CD8-positive, alpha-beta memory T cell (primary cell): ENCODE results near the gene PTGDR. TPM values are rescaled to one million over a fixed set of nuclear protein-coding genes. Genes with fewer than 3 reads are reported as not detected.

Source experiments
- CTCF ChIA-PET: fragments of 350-600 bp; sonication (Branson Sonifier 250); formaldehyde crosslinking; loops from one replicate; lab custom pipeline; 2021; ENCODE audit warnings: antibody characterized with exemption; lab: Charles Lee
- POLR2A ChIA-PET: fragments of 350-600 bp; sonication (Branson Sonifier 250); formaldehyde crosslinking; loops from one replicate; lab custom pipeline; 2021; ENCODE audit warnings: antibody characterized with exemption; lab: Charles Lee
- DNase-seq, 5 donors: peaks; one replicate each; pipeline versions ENCODE4 v3.0.0 to v3.0.0-alpha.2; 2020 to 2022; ENCODE audit warnings: mixed read lengths in 1 of 5
- H3K27ac ChIP-seq: one replicate; pipeline ENCODE4 v1.7.0; 2013; ENCODE audit warnings: low read depth, mild to moderate bottlenecking, low read length, moderate library complexity
- H3K27me3 ChIP-seq: 2 replicates; pipeline ENCODE4 v1.7.0; 2013; ENCODE audit warnings: low read length, mild to moderate bottlenecking; ENCODE audit not compliant: insufficient read depth, poor library complexity, severe bottlenecking
- H3K36me3 ChIP-seq: 2 replicates; pipeline ENCODE4 v1.7.0; 2013; ENCODE audit warnings: mild to moderate bottlenecking, low read length, moderate library complexity; ENCODE audit not compliant: insufficient read depth
- H3K4me1 ChIP-seq: 2 replicates; pipeline ENCODE4 v1.7.0; 2013; ENCODE audit warnings: mild to moderate bottlenecking, low read length, moderate library complexity; ENCODE audit not compliant: insufficient read depth
- H3K4me3 ChIP-seq: 2 replicates; pipeline ENCODE4 v1.7.0; 2013; ENCODE audit warnings: mild to moderate bottlenecking, low read length
- H3K9me3 ChIP-seq: 2 replicates; pipeline ENCODE4 v1.7.0; 2013; ENCODE audit warnings: mild to moderate bottlenecking, low read length
- H3K27ac Mint-ChIP-seq, 8 donors: one replicate each; pipeline ENCODE4 v1.8.0; 2020 to 2021; ENCODE audit warnings: mixed read lengths in 8 of 8, mild to moderate bottlenecking in 6 of 8, inconsistent platforms in 3 of 8, moderate library complexity in 3 of 8
- H3K27me3 Mint-ChIP-seq, 2 donors: one replicate each; pipeline ENCODE4 v1.8.0; 2020 to 2021; ENCODE audit warnings: mixed read lengths in 2 of 2, mild to moderate bottlenecking in 1 of 2, moderate library complexity in 1 of 2
- H3K36me3 Mint-ChIP-seq, 3 donors: one replicate each; pipeline ENCODE4 v1.8.0; 2020 to 2021; ENCODE audit warnings: mixed read lengths in 3 of 3, inconsistent platforms in 1 of 3, mild to moderate bottlenecking in 1 of 3
- H3K4me1 Mint-ChIP-seq, 3 donors: one replicate each; pipeline ENCODE4 v1.8.0; 2020 to 2021; ENCODE audit warnings: mixed read lengths in 3 of 3, inconsistent platforms in 1 of 3, mild to moderate bottlenecking in 1 of 3
- H3K4me3 Mint-ChIP-seq, 7 donors: one replicate each; pipeline ENCODE4 v1.8.0; 2020 to 2021; ENCODE audit warnings: mixed read lengths in 7 of 7, mild to moderate bottlenecking in 6 of 7, moderate library complexity in 4 of 7, inconsistent platforms in 2 of 7
- H3K9me3 Mint-ChIP-seq, 5 donors: one replicate each; pipeline ENCODE4 v1.8.0; 2020 to 2022; ENCODE audit warnings: mixed read lengths in 5 of 5, mild to moderate bottlenecking in 3 of 5, moderate library complexity in 2 of 5, inconsistent platforms in 1 of 5
- polyA plus RNA-seq: library from polyadenylated mRNA; unstranded; fragments of 300-500 nt; fragmentation: Illumina TruSeq; gene quantifications from one replicate; pipeline ENCODE4 v1.2.3, GENCODE V29; 2021
- total RNA-seq, 2 experiments: library from RNA; stranded (reverse); gene quantifications; one replicate each; pipeline ENCODE4 v1.2.3, GENCODE V29; 2021

Gene PTGDR
- total and polyA plus RNA-seq, 3 experiments from 2014 or later, result 0.66 to 50.8 (median 1.4) TPM

DNA sequence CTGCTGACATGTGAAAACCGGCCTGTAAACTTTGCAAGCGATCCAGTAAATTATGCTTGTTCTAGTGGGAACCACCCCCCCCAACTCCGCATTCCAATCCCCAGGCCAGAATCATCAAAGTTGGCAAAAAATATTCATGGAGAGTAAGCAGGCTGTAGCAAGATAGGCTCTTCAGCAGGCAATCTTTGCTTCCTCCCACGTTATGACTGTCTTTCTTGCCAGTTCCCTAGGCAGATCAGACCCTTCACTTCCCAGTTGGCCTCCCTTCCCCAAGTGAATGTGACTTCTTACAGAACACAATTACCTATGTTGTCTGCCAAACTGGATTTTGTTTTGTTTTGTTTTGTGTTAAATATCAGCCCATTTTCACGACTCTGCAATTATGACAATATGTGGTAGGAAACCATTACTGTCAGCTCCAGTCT, 45.4 kb downstream of the PTGDR start:
- H3K4me3 Mint-ChIP-seq, result peak overlapping the region; percentile 92 to 100 (median 97)
- Histone ChIP-seq H3K9me3 (no peaks in the 10 kb centered on the region), H3K4me3 (peak overlapping the region; percentile 68), H3K4me1 (peaks cover 61% of the 10 kb centered on the region), H3K27ac (no peak overlapping the region), H3K27me3 (no peaks in the 10 kb centered on the region), H3K36me3 (no peaks in the 10 kb centered on the region)
- peaks cover 64 to 87% (median 86%) of the 10 kb centered on the region in 3 donors for H3K4me1 Mint-ChIP-seq
- peaks cover 0 to 3% (median 0%) of the 10 kb centered on the region in 5 donors for H3K9me3 Mint-ChIP-seq
- peaks cover 0 to 2% of the 10 kb centered on the region in 2 donors for H3K27me3 Mint-ChIP-seq
- H3K36me3 Mint-ChIP-seq, result peaks cover 19 to 36% (median 19%) of the 10 kb centered on the region in 3 donors
- DNase-seq, result no peak
- CTCF ChIA-PET, result interaction anchor here (1.1 to 1.7 kb wide), 3 partner anchors 9 to 88 kb away, joined by 3 to 13 read pairs (median 5); no protein-coding TSS in a partner anchor
- POLR2A ChIA-PET, result interaction anchor here (1.6 to 2.2 kb wide), 2 partner anchors 38 to 241 kb away, joined by 4 to 8 read pairs; no protein-coding TSS in a partner anchor
- H3K27ac Mint-ChIP-seq, result peak overlapping the region; percentile 76 to 98 (median 88)

DNA sequence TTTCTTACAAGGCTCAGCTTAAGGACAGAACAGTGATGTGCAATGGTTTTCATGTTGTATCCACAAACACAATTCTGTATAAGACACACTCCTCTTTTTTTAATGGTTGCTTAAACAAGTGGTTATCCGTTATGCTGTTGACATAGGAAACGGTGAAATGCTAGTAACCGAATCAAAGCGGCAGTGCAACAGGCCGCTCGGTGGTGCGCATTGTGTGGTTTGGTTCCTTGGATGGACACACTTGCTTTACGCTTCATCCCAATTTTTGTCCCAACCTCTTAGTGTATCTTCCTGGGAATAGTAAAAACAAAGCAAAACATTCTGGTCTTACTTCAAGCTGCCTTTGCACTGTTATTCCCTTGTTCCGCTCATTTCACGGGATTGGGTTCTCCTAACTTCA, 46.0 kb downstream of the PTGDR start:
- peak overlapping the region; percentile 70 for H3K27ac ChIP-seq
- no peaks in the 10 kb centered on the region for H3K9me3 ChIP-seq
- Mint-ChIP-seq H3K4me1 (peaks cover 63 to 87% (median 86%) of the 10 kb centered on the region in 3 donors), H3K27me3 (peaks cover 0 to 2% of the 10 kb centered on the region in 2 donors), H3K27ac (peak overlapping the region; percentile 76 to 98 (median 88)), H3K36me3 (peaks cover 19 to 36% (median 19%) of the 10 kb centered on the region in 3 donors), H3K9me3 (peaks cover 0 to 3% (median 0%) of the 10 kb centered on the region in 5 donors), H3K4me3 (peak overlapping the region; percentile 92 to 100 (median 97))
- peak in 1 of 5 donors; percentile 28 for DNase-seq
- ChIA-PET POLR2A (interaction anchor here (0.9 to 2.6 kb wide), 6 partner anchors 10 to 240 kb away, joined by 3 to 17 read pairs (median 4); no protein-coding TSS in a partner anchor), CTCF (interaction anchor here (1.1 to 1.7 kb wide), 4 partner anchors 9 to 13 kb away, joined by 3 to 13 read pairs (median 4); no protein-coding TSS in a partner anchor)
- H3K36me3 ChIP-seq, result no peaks in the 10 kb centered on the region
- H3K4me3 ChIP-seq, result peak overlapping the region; percentile 68
- no peaks in the 10 kb centered on the region for H3K27me3 ChIP-seq
- peaks cover 64% of the 10 kb centered on the region for H3K4me1 ChIP-seq

DNA sequence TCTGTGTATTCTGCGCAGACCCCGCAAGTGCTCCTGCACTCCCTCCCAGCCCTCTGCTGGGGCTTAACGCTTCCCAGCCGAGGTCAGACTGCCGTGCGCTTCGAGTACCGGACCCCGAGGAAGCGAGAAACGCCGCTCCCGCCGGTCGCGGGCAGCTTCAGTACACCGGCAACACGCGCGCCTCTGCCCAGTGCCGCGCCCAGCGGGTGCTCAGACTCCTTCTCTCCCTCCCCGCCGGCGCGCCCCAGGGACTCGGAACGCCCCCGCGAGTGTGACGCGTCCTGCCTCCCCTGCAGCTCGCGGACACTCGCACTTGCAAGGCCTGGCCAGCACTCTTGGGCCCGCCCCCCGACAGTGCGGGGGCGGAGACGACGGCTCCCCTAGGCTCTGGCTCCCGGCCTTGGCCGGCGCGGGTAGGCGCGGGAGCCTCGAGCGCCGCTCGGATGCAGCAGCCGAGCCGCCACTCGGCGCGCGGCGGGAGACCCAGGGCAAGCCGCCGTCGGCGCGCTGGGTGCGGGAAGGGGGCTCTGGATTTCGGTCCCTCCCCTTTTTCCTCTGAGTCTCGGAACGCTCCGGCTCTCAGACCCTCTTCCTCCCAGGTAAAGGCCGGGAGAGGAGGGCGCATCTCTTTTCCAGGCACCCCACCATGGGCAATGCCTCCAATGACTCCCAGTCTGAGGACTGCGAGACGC, 46.6 kb downstream of the PTGDR start, which contains the start of gene PTGER2:
Gene PTGER2, plus strand, starts transcription at position 410 of the 692 bp plus-strand sequence. Its CDS starts 237 bp downstream, at position 647.
- Histone ChIP-seq H3K4me3 (peak within 1 kb of the TSS; percentile 68), H3K27ac (peak within 1 kb of the TSS; percentile 70), H3K27me3 (no peaks in the 10 kb centered on the region), H3K9me3 (no peaks in the 10 kb centered on the region), H3K36me3 (no peaks in the 10 kb centered on the region), H3K4me1 (peaks cover 68% of the 10 kb centered on the region)
- ChIA-PET POLR2A (interaction anchor here (0.9 to 2.6 kb wide), 8 partner anchors 9 to 240 kb away, joined by 3 to 17 read pairs (median 4); partner anchors contain the start of genes GPR137C and TXNDC16), CTCF (interaction anchor here (1.0 to 1.7 kb wide), 8 partner anchors 10 to 100 kb away, joined by 3 to 13 read pairs (median 4); no protein-coding TSS in a partner anchor)
- Mint-ChIP-seq H3K27me3 (peaks cover 0 to 2% of the 10 kb centered on the region in 2 donors), H3K4me3 (peak within 1 kb of the TSS; percentile 92 to 100 (median 97)), H3K9me3 (peaks cover 0 to 3% (median 0%) of the 10 kb centered on the region in 5 donors), H3K36me3 (peaks cover 19 to 36% (median 19%) of the 10 kb centered on the region in 3 donors), H3K4me1 (peaks cover 63 to 87% (median 85%) of the 10 kb centered on the region in 3 donors), H3K27ac (peak within 1 kb of the TSS; percentile 85 to 99 (median 96))
- peak; percentile 55 to 86 (median 78) for DNase-seq

DNA sequence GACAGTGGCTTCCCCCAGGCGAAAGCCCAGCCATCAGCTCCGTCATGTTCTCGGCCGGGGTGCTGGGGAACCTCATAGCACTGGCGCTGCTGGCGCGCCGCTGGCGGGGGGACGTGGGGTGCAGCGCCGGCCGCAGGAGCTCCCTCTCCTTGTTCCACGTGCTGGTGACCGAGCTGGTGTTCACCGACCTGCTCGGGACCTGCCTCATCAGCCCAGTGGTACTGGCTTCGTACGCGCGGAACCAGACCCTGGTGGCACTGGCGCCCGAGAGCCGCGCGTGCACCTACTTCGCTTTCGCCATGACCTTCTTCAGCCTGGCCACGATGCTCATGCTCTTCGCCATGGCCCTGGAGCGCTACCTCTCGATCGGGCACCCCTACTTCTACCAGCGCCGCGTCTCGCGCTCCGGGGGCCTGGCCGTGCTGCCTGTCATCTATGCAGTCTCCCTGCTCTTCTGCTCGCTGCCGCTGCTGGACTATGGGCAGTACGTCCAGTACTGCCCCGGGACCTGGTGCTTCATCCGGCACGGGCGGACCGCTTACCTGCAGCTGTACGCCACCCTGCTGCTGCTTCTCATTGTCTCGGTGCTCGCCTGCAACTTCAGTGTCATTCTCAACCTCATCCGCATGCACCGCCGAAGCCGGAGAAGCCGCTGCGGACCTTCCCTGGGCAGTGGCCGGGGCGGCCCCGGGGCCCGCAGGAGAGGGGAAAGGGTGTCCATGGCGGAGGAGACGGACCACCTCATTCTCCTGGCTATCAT, 47.3 kb downstream of the PTGDR start:
- Mint-ChIP-seq H3K36me3 (peaks cover 19 to 39% (median 19%) of the 10 kb centered on the region in 3 donors), H3K4me1 (peaks cover 62 to 87% (median 84%) of the 10 kb centered on the region in 3 donors), H3K4me3 (peak overlapping the region; percentile 92 to 100 (median 97)), H3K9me3 (peaks cover 0 to 3% (median 0%) of the 10 kb centered on the region in 5 donors), H3K27ac (peak overlapping the region; percentile 85 to 99 (median 94)), H3K27me3 (peaks cover 0 to 2% of the 10 kb centered on the region in 2 donors)
- CTCF ChIA-PET, result interaction anchor here (1.0 to 1.7 kb wide), 8 partner anchors 10 to 99 kb away, joined by 3 to 13 read pairs (median 4); no protein-coding TSS in a partner anchor
- Histone ChIP-seq H3K4me1 (peaks cover 69% of the 10 kb centered on the region), H3K36me3 (no peaks in the 10 kb centered on the region), H3K27me3 (no peaks in the 10 kb centered on the region), H3K4me3 (peak overlapping the region; percentile 68), H3K27ac (peak overlapping the region; percentile 70), H3K9me3 (no peaks in the 10 kb centered on the region)
- DNase-seq, result peak in 4 of 5 donors; percentile 8 to 65 (median 42)
- POLR2A ChIA-PET, result interaction anchor here (0.9 to 2.6 kb wide), 8 partner anchors 10 to 239 kb away, joined by 3 to 17 read pairs (median 4); partner anchors contain the start of genes GPR137C and TXNDC16

DNA sequence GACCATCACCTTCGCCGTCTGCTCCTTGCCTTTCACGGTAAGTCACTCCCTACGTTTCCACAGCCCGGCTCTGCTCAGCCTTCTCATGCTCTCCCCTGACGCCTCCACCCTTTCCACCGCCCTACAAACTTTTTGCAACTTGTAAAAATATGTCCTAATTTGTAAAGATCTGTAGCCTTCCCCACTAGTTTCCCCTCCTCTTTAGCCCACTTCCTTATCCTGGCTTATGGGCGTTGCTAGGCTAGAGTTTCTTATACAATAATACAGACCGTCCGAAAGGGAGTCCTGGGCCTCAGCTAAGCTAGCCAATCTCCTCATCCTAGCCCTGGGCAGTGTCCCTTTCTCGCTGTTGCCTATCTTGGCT, 47.8 kb downstream of the PTGDR start:
- DNase-seq, result peak in 3 of 5 donors; percentile 29 to 51 (median 31)
- Mint-ChIP-seq H3K9me3 (peaks cover 0 to 3% (median 0%) of the 10 kb centered on the region in 5 donors), H3K4me1 (peaks cover 63 to 87% (median 84%) of the 10 kb centered on the region in 3 donors), H3K36me3 (peaks cover 19 to 42% (median 19%) of the 10 kb centered on the region in 3 donors), H3K27ac (peak overlapping the region; percentile 85 to 99 (median 94)), H3K4me3 (peak overlapping the region; percentile 92 to 100 (median 97)), H3K27me3 (peaks cover 0 to 2% of the 10 kb centered on the region in 2 donors)
- ChIA-PET CTCF (interaction anchor here (1.0 to 2.3 kb wide), 4 partner anchors 10 to 97 kb away, joined by 3 to 7 read pairs (median 6); no protein-coding TSS in a partner anchor), POLR2A (interaction anchor here (1.1 to 2.6 kb wide), 5 partner anchors 10 to 236 kb away, joined by 4 to 17 read pairs (median 8); partner anchors contain the start of genes GPR137C and TXNDC16)
- H3K27me3 ChIP-seq, result no peaks in the 10 kb centered on the region
- H3K27ac ChIP-seq, result peak overlapping the region; percentile 70
- H3K4me1 ChIP-seq, result peaks cover 70% of the 10 kb centered on the region
- peak overlapping the region; percentile 68 for H3K4me3 ChIP-seq
- H3K9me3 ChIP-seq, result no peaks in the 10 kb centered on the region
- H3K36me3 ChIP-seq, result no peaks in the 10 kb centered on the region

DNA sequence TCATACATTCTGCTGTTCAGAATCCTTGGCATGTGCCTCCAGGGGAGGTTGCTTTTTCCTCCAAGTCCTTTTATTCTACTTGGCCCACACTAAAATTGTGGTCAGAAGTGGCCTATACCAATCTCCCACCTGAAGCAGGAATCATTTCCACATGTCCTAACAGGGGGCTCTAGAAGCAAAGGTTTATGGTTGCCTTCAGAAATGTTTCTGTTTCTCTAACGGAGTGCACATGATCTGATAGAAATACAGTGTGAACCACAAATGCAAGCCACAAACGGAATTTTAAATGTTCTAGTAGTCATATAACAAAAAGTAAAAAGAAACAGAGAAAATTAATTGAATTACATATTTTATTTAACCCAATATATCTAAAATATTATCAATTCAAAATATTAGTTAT, 50.6 kb downstream of the PTGDR start:
- Mint-ChIP-seq H3K27ac (peak overlapping the region; percentile 84 to 99 (median 93)), H3K4me3 (peak overlapping the region; percentile 92 to 100 (median 97)), H3K36me3 (peaks cover 22 to 59% (median 37%) of the 10 kb centered on the region in 3 donors), H3K9me3 (peaks cover 3 to 14% (median 12%) of the 10 kb centered on the region in 5 donors), H3K27me3 (peaks cover 0 to 2% of the 10 kb centered on the region in 2 donors), H3K4me1 (peaks cover 59 to 84% (median 84%) of the 10 kb centered on the region in 3 donors)
- H3K27me3 ChIP-seq, result no peaks in the 10 kb centered on the region
- H3K27ac ChIP-seq, result no peak overlapping the region
- no peaks in the 10 kb centered on the region for H3K36me3 ChIP-seq
- H3K4me1 ChIP-seq, result peaks cover 47% of the 10 kb centered on the region
- DNase-seq, result no peak
- H3K9me3 ChIP-seq, result peaks cover 7% of the 10 kb centered on the region
- H3K4me3 ChIP-seq, result peak overlapping the region; percentile 68
- CTCF ChIA-PET, result interaction anchor here (1.0 to 3.9 kb wide), 5 partner anchors 12 to 666 kb away, joined by 3 to 21 read pairs (median 4); partner anchors contain the start of gene FRMD6
- POLR2A ChIA-PET, result interaction anchor here (1.7 kb wide), 1 partner anchor 9 kb away, joined by 5 read pairs; no protein-coding TSS in a partner anchor
